K562 (cell line): ENCODE measurements around the gene GAS2L1. TPM values are rescaled to one million over a fixed set of nuclear protein-coding genes. Genes with fewer than 3 reads are reported as not detected.

Experiments used
- ATAC-seq: fragments of 200-7000 bp; cut with Tn5 transposase; 3 replicates; pipeline ENCODE4 v1.9.1; 2020; ENCODE audit warnings: moderate library complexity
- BruUV-seq: library from RNA; stranded (reverse); fragments of 400-500 nt; replicated peaks from 2 replicates; lab custom pipeline; 2021; lab: Mats Ljungman, UMichigan
- CTCF ChIA-PET: fragments of 300-600 bp; formaldehyde crosslinking; extraction: SDS; loops from one replicate; lab custom pipeline; 2021; ENCODE audit warnings: low intra/inter-chr PET ratio; lab: Yijun Ruan, JAX
- POLR2A ChIA-PET: fragments of 300-600, 350-650 bp; sonication (Branson Sonifier 250); formaldehyde crosslinking; extraction: SDS; loops from one replicate; lab custom pipeline; 2021; ENCODE audit warnings: antibody characterized with exemption, inconsistent platforms; lab: Yijun Ruan, JAX
- DNase-seq, 4 experiments: peaks; one replicate each; pipeline versions ENCODE4 v3.0.0 to v3.0.0-alpha.2; 2011 to 2018; ENCODE audit warnings: low spot score in 3 of 4, mixed read lengths in 3 of 4; ENCODE audit errors: extremely low read depth in 1 of 4
- FAIRE-seq: peaks from 2 replicates; lab custom pipeline; 2011; peaks lifted over from hg19 to GRCh38; lab: Jason Lieb, UNC
- H2AFZ ChIP-seq: 2 replicates; pipeline ENCODE4 v1.6.0; 2011; ENCODE audit warnings: low read depth, low read length, control low read depth, inconsistent platforms
- H3K27ac ChIP-seq: fragments of 200-600 bp; 3 replicates; pipeline ENCODE4 v1.8.0; 2011; ENCODE audit warnings: low read depth, mild to moderate bottlenecking, control low read depth, inconsistent platforms, low read length, moderate library complexity, mixed read lengths; ENCODE audit errors: extremely low read depth
- H3K27me3 ChIP-seq, 2 experiments: fragments of 300-600 bp in 1 of 2; 2 replicates in 1 of 2; 3 replicates in 1 of 2; pipeline versions ENCODE4 v1.6.0 to v1.8.0; 2011; ENCODE audit warnings: inconsistent platforms in 2 of 2, low read length in 2 of 2, mild to moderate bottlenecking in 1 of 2, mixed read lengths in 1 of 2, moderate library complexity in 1 of 2; ENCODE audit not compliant: control insufficient read depth in 2 of 2, insufficient read depth in 2 of 2
- H3K36me3 ChIP-seq: fragments of 300-600 bp; 3 replicates; pipeline ENCODE4 v1.8.0; 2011; ENCODE audit warnings: mild to moderate bottlenecking, low read length, inconsistent platforms; ENCODE audit not compliant: control insufficient read depth, insufficient read depth
- H3K4me1 ChIP-seq, 2 experiments: fragments of 200-600 bp in 1 of 2; replicated peaks in 1 of 2; 2 replicates in 1 of 2; 3 replicates in 1 of 2; pipeline versions ENCODE4 v1.5.1 to v1.8.0; 2011; ENCODE audit warnings: inconsistent platforms in 2 of 2, low read length in 2 of 2, mild to moderate bottlenecking in 1 of 2, mixed read lengths in 1 of 2, moderate library complexity in 1 of 2; ENCODE audit not compliant: control insufficient read depth in 2 of 2, insufficient read depth in 2 of 2
- H3K4me2 ChIP-seq: 2 replicates; pipeline ENCODE4 v1.6.1; 2011; ENCODE audit warnings: low read length, control low read depth, inconsistent platforms, mixed read lengths; ENCODE audit not compliant: insufficient read depth
- H3K4me3 ChIP-seq: fragments of 200-600 bp; sonication (generic), shearing (Covaris generic); 2 replicates; pipeline ENCODE4 v1.5.1; 2016; ENCODE audit warnings: control low read depth, inconsistent platforms
- H3K79me2 ChIP-seq: fragments of 200-600 bp; 3 replicates; pipeline ENCODE4 v1.8.0; 2011; ENCODE audit warnings: low read length, inconsistent platforms; ENCODE audit not compliant: control insufficient read depth, insufficient read depth
- H3K9ac ChIP-seq, 2 experiments: 2 replicates each; pipeline versions ENCODE4 v1.6.0 to v1.6.1; 2011; ENCODE audit warnings: low read depth in 2 of 2, low read length in 2 of 2, control low read depth in 1 of 2, inconsistent platforms in 1 of 2, mild to moderate bottlenecking in 1 of 2, mixed read lengths in 1 of 2; ENCODE audit not compliant: insufficient read depth in 1 of 2
- H3K9me1 ChIP-seq: one replicate; pipeline ENCODE4 v1.6.0; 2011; ENCODE audit warnings: inconsistent platforms, mild to moderate bottlenecking, low read length, moderate library complexity; ENCODE audit not compliant: control insufficient read depth, insufficient read depth
- H3K9me3 ChIP-seq: replicated peaks from 2 replicates; pipeline ENCODE4 v1.5.1; 2011; ENCODE audit warnings: low read depth, low read length, inconsistent platforms; ENCODE audit not compliant: control insufficient read depth, insufficient read depth
- H4K20me1 ChIP-seq: replicated peaks from 2 replicates; pipeline ENCODE4 v1.6.1; 2011; ENCODE audit warnings: low read length, inconsistent platforms, mixed read lengths; ENCODE audit not compliant: control insufficient read depth, insufficient read depth
- BMI1 ChIP-seq: fragments of 150-350 bp; IDR thresholded peaks from 2 replicates; pipeline ENCODE4 v1.6.1; 2014; ENCODE audit warnings: low read length
- CTCF ChIP-seq, 3 experiments: IDR thresholded peaks in 2 of 3; conservative IDR thresholded peaks in 1 of 3; 2 replicates each; pipeline ENCODE4 v1.5.1; 2011 to 2012; ENCODE audit warnings: low read length in 3 of 3, mild to moderate bottlenecking in 3 of 3, control low read depth in 2 of 3, improper control_type of control experiment in 1 of 3, inconsistent platforms in 1 of 3, low read depth in 1 of 3, mixed read lengths in 1 of 3, moderate library complexity in 1 of 3; ENCODE audit not compliant: insufficient read depth in 2 of 3
- E4F1 ChIP-seq: fragments of 250-450 bp; sonication (Bioruptor Pico); IDR thresholded peaks from 2 replicates; pipeline ENCODE4 v1.5.0; 2021; ENCODE audit warnings: mild to moderate bottlenecking, borderline replicate concordance
- NEUROD1 ChIP-seq: fragments of 150-350 bp; IDR thresholded peaks from 2 replicates; pipeline ENCODE4 v1.6.1; 2014; ENCODE audit warnings: borderline replicate concordance, low read length, low read depth; ENCODE audit not compliant: partially characterized antibody
- ZBTB12 ChIP-seq: fragments of 250-450 bp; sonication (Bioruptor Pico); IDR thresholded peaks from 2 replicates; pipeline ENCODE4 v1.4.0; 2020
- ZNF124 ChIP-seq: sonication (generic); formaldehyde crosslinking; IDR thresholded peaks from 2 replicates; pipeline ENCODE4 v1.8.1; 2022; ENCODE audit warnings: missing genetic modification reagents
- ZNF143 ChIP-seq: sonication (generic); formaldehyde crosslinking; IDR thresholded peaks from 2 replicates; pipeline ENCODE4 v1.9.0; 2022; ENCODE audit warnings: mild to moderate bottlenecking, missing genetic modification reagents
- ZNF668 ChIP-seq: fragments of 250-450 bp; sonication (Bioruptor Pico); IDR thresholded peaks from 2 replicates; pipeline ENCODE4 v1.8.0; 2022; ENCODE audit warnings: mild to moderate bottlenecking, inconsistent platforms
- whole genome bisulfite sequencing: fragments of 100-300 bp; shearing (Covaris generic); methylation state at CpG from one replicate; pipeline ENCODE4 v1.1.6; 2016; ENCODE audit warnings: low coverage, mixed read lengths; ENCODE audit not compliant: insufficient coverage; ENCODE audit errors: missing lambda C conversion rate; 5-methylcytosine and 5-hydroxymethylcytosine counted together
- in situ Hi-C: fragments of 300-500 bp; cut with MboI; formaldehyde crosslinking; loops from 4 replicates; pipeline ENCODE4 v1.15.0; 2018; ENCODE audit warnings: inconsistent platforms, mixed read lengths
- intact Hi-C: fragments of 100-400 bp; cut with micrococcal nuclease; formaldehyde crosslinking; loops from 2 replicates; pipeline ENCODE4 v1.14.2; 2022
- polyA plus RNA-seq, 8 experiments: library from polyadenylated mRNA; depleted of rRNA in 4 of 8; stranded (reverse) in 5 of 8; unstranded in 3 of 8; fragments of >200 nt; fragmentation: Nextera tagmentation in 2 of 8; fragmentation: Illumina TruSeq in 1 of 8; extraction: Ambion mirVana in 2 of 8; extraction: Trizol in 1 of 8; gene quantifications; 2 replicates each; pipeline versions ENCODE4 v1.2.1 to v1.2.3, GENCODE V29; 2011 to 2014; ENCODE audit warnings: inconsistent platforms in 1 of 8, missing spikeins in 1 of 8
- total RNA-seq, 7 experiments: library from RNA; depleted of rRNA in 6 of 7; stranded (reverse); fragments of >200 nt in 6 of 7; fragmentation: Illumina TruSeq in 2 of 7; extraction: Trizol in 2 of 7; gene quantifications; 2 replicates each; pipeline versions ENCODE4 v1.2.1 to v1.2.3, GENCODE V29; 2011 to 2021; ENCODE audit warnings: low replicate concordance in 1 of 7

GAS2L1 gene
- total and polyA plus RNA-seq, 9 of the 15 experiments (the other 6 are each of a cell fraction or from before 2014, with no cell fraction given), result 0.56 to 19.7 (median 3.2) TPM

GRCh38 chr22:29319072-29319471, 12.6 kb downstream of the GAS2L1 start:
- Histone ChIP-seq H3K79me2 (no peaks in the 10 kb centered on the region), H3K27ac (no peak overlapping the region), H3K36me3 (no peaks in the 10 kb centered on the region), H3K9ac (no peak overlapping the region), H3K4me1 (peaks cover 0 to 17% of the 10 kb centered on the region in 2 experiments; a peak in 2 of 5 replicates), H3K9me3 (no peaks in the 10 kb centered on the region), H3K4me3 (no peak overlapping the region), H3K9me1 (no peaks in the 10 kb centered on the region), H4K20me1 (no peaks in the 10 kb centered on the region), H2AFZ (no peak overlapping the region), H3K4me2 (no peak overlapping the region), H3K27me3 (no peaks in the 10 kb centered on the region)
- in situ Hi-C loops (no loop called here), intact Hi-C loops (no loop called here)
- ChIA-PET POLR2A (interaction anchor here (1.0 kb wide), 1 partner anchor 23 kb away, joined by 4 read pairs; no protein-coding TSS in a partner anchor), CTCF (no interaction called here)
- FAIRE-seq (no peak), ATAC-seq (no peak), DNase-seq (no peak)
- TF ChIP-seq BMI1 (no peak), ZNF124 (CRISPR knock-in tag) (no peak), ZNF143 (CRISPR knock-in tag) (no peak), ZNF668 (no peak)
- BruUV-seq, result no TSS peak
- WGBS, result 23% methylated on average over 2 of the region's 2 CpGs

- no peaks in the 10 kb centered on the region for H3K9me3 ChIP-seq
- intact Hi-C loops (no loop called here), in situ Hi-C loops (no loop called here)
- DNase-seq (no peak), FAIRE-seq (no peak), ATAC-seq (peak; percentile 74)
- CTCF ChIA-PET, result no interaction called here
- no peaks in the 10 kb centered on the region for H4K20me1 ChIP-seq
- H3K27ac ChIP-seq, result no peak overlapping the region
- H3K4me3 ChIP-seq, result no peak overlapping the region
- no peak overlapping the region for H3K9ac ChIP-seq
- peaks cover 0 to 4% of the 10 kb centered on the region in 2 experiments; a peak in 2 of 5 replicates for H3K4me1 ChIP-seq
- no peaks in the 10 kb centered on the region for H3K27me3 ChIP-seq
- H3K79me2 ChIP-seq, result no peaks in the 10 kb centered on the region
- H3K36me3 ChIP-seq, result no peaks in the 10 kb centered on the region
- POLR2A ChIA-PET, result no interaction called here
- no peaks in the 10 kb centered on the region for H3K9me1 ChIP-seq
- no peak overlapping the region for H3K4me2 ChIP-seq
- BruUV-seq, result no TSS peak
- H2AFZ ChIP-seq, result no peak overlapping the region
- 17% methylated on average over 1 of the region's 1 CpG for WGBS
- TF ChIP-seq NEUROD1 (no peak), ZBTB12 (CRISPR knock-in tag) (no peak), CTCF (IDR thresholded peaks at IDR 0.05 in 2 of 3, conservative IDR thresholded peaks at IDR 0.05 in 1 of 3; ENCODE audit: insufficient read depth in 2 of 3, low read depth in 1 of 3, low read length in 3 of 3) (peak; percentile 20 to 74 (median 54); a peak in 4 of 6 replicates), E4F1 (CRISPR knock-in tag) (no peak)
These were observed 14.1 kb downstream of the GAS2L1 start for GRCh38 chr22:29320546-29320945.
